NCI-H1694 (cell line): ENCODE results near the gene ECHS1.

ENCODE experiments used
- DNase-seq: peaks from one replicate; lab custom pipeline; 2025; lab: John Stamatoyannopoulos, UW

Gene ECHS1

GRCh38 chr10:133358162-133358924 lies 14.8 kb downstream of the ECHS1 start:
- no peak for DNase-seq

- DNase-seq, result no peak
Observed at GRCh38 chr10:133357285-133358161, 15.6 kb downstream of the ECHS1 start, which contains the start of gene FUOM. Gene FUOM (minus strand): TSS chr10:133358019. CDS start chr10:133358007, 12 bp downstream.

- no peak for DNase-seq
Observed at GRCh38 chr10:133356549-133357284, 16.4 kb downstream of the ECHS1 start.

- no peak for DNase-seq
Observed at GRCh38 chr10:133355991-133356390, 17.2 kb downstream of the ECHS1 start.

GRCh38 chr10:133355266-133355665 lies 17.9 kb downstream of the ECHS1 start:
- DNase-seq, result no peak

GRCh38 chr10:133354672-133355240 lies 18.4 kb downstream of the ECHS1 start:
- no peak for DNase-seq

- DNase-seq, result no peak
Observed at GRCh38 chr10:133353988-133354605, 19.1 kb downstream of the ECHS1 start.

- no peak for DNase-seq
Observed at GRCh38 chr10:133353202-133353959, 19.8 kb downstream of the ECHS1 start.

- no peak for DNase-seq
Observed at GRCh38 chr10:133351408-133352318, 21.5 kb downstream of the ECHS1 start.

GRCh38 chr10:133350950-133351329 lies 22.2 kb downstream of the ECHS1 start:
- DNase-seq, result no peak

GRCh38 chr10:133350283-133350949 lies 22.7 kb downstream of the ECHS1 start:
- DNase-seq, result no peak

GRCh38 chr10:133349577-133350011 lies 23.6 kb downstream of the ECHS1 start:
- DNase-seq, result no peak

GRCh38 chr10:133349160-133349568 lies 24.0 kb downstream of the ECHS1 start:
- DNase-seq, result no peak

- no peak for DNase-seq
Observed at GRCh38 chr10:133347710-133348517, 25.2 kb downstream of the ECHS1 start.

- DNase-seq, result no peak
Observed at GRCh38 chr10:133346413-133346812, 26.7 kb downstream of the ECHS1 start.

GRCh38 chr10:133344236-133344635 lies 28.9 kb downstream of the ECHS1 start:
- DNase-seq, result no peak

GRCh38 chr10:133343558-133343957 lies 29.6 kb downstream of the ECHS1 start:
- DNase-seq, result no peak

GRCh38 chr10:133342942-133343341 lies 30.2 kb downstream of the ECHS1 start:
- no peak for DNase-seq
